Activated T-cell treated with anti-CD3 and anti-CD28 coated beads, Interleukin-2, amount 50 U/mL, for 4 hours (primary cell): ENCODE results near the gene INTS15. TPM values are rescaled to one million over a fixed set of nuclear protein-coding genes. Genes with fewer than 3 reads are reported as not detected.

Experiments used
- ATAC-seq, 2 donors: fragments of 200-7000 bp; cut with Tn5 transposase; one replicate each; pipeline ENCODE4 v1.10.0; 2021
- DNase-seq: peaks from one replicate; pipeline ENCODE4 v3.0.0-alpha.2; 2020
- H3K27me3 Mint-ChIP-seq: one replicate; pipeline ENCODE4 v1.8.0; 2021; ENCODE audit warnings: low read depth, mixed read lengths
- H3K36me3 Mint-ChIP-seq: one replicate; pipeline ENCODE4 v1.8.0; 2022; ENCODE audit warnings: mixed read lengths; ENCODE audit not compliant: insufficient read depth
- H3K4me1 Mint-ChIP-seq: one replicate; pipeline ENCODE4 v1.8.0; 2021; ENCODE audit warnings: low read depth, mixed read lengths
- H3K4me3 Mint-ChIP-seq: one replicate; pipeline ENCODE4 v1.8.0; 2021; ENCODE audit warnings: mild to moderate bottlenecking, moderate library complexity, mixed read lengths
- H3K9me3 Mint-ChIP-seq: one replicate; pipeline ENCODE4 v1.8.0; 2021; ENCODE audit warnings: mixed read lengths
- total RNA-seq, 3 donors: library from RNA; stranded (reverse); gene quantifications; one replicate each; pipeline ENCODE4 v1.2.1, GENCODE V29; 2021

Gene INTS15
- total RNA-seq: 10 to 100 TPM; 51.4 to 60.1 (median 59.1) TPM

GRCh38 chr7:6589829-6590644 lies at the start of gene INTS15:
Gene INTS15 (plus strand): TSS chr7:6590021. CDS start chr7:6590284, 263 bp downstream.
- Mint-ChIP-seq H3K4me3 (peak within 1 kb of the TSS; percentile 83), H3K36me3 (peaks cover 20% of the 10 kb centered on the region), H3K4me1 (peaks cover 21% of the 10 kb centered on the region), H3K9me3 (no peaks in the 10 kb centered on the region), H3K27me3 (no peaks in the 10 kb centered on the region)
- DNase-seq (peak; percentile 75), ATAC-seq (peak; percentile 92)

- no peak for DNase-seq
- H3K36me3 Mint-ChIP-seq: no peaks in the 10 kb centered on the region
- no peak overlapping the region for H3K4me3 Mint-ChIP-seq
- no peak for ATAC-seq
- no peaks in the 10 kb centered on the region for H3K9me3 Mint-ChIP-seq
- peaks cover 15% of the 10 kb centered on the region for H3K27me3 Mint-ChIP-seq
- H3K4me1 Mint-ChIP-seq: peaks cover 7% of the 10 kb centered on the region
Observed at GRCh38 chr7:6542368-6542767, 47.5 kb upstream of the INTS15 start.

- ATAC-seq (no peak), DNase-seq (no peak)
- H3K9me3 Mint-ChIP-seq: no peaks in the 10 kb centered on the region
- H3K4me3 Mint-ChIP-seq: no peak overlapping the region
- no peaks in the 10 kb centered on the region for H3K27me3 Mint-ChIP-seq
- H3K36me3 Mint-ChIP-seq: no peaks in the 10 kb centered on the region
- H3K4me1 Mint-ChIP-seq: peaks cover 7% of the 10 kb centered on the region
Observed at GRCh38 chr7:6545398-6546126, 44.3 kb upstream of the INTS15 start.

GRCh38 chr7:6546498-6547251 lies 43.1 kb upstream of the INTS15 start:
- H3K9me3 Mint-ChIP-seq: no peaks in the 10 kb centered on the region
- H3K27me3 Mint-ChIP-seq: no peaks in the 10 kb centered on the region
- ATAC-seq (no peak), DNase-seq (no peak)
- H3K4me1 Mint-ChIP-seq: peaks cover 7% of the 10 kb centered on the region
- H3K36me3 Mint-ChIP-seq: no peaks in the 10 kb centered on the region
- no peak overlapping the region for H3K4me3 Mint-ChIP-seq

GRCh38 chr7:6547400-6547799 lies 42.4 kb upstream of the INTS15 start:
- ATAC-seq: no peak

GRCh38 chr7:6551016-6551511 lies 38.8 kb upstream of the INTS15 start, which contains the start of gene GRID2IP:
Gene GRID2IP (minus strand): TSS chr7:6551461. CDS start chr7:6551436, 25 bp downstream.
- H3K4me3 Mint-ChIP-seq: no peak within 1 kb of the TSS
- H3K36me3 Mint-ChIP-seq: no peaks in the 10 kb centered on the region
- H3K4me1 Mint-ChIP-seq: peaks cover 9% of the 10 kb centered on the region
- no peak for ATAC-seq
- H3K27me3 Mint-ChIP-seq: no peaks in the 10 kb centered on the region
- no peaks in the 10 kb centered on the region for H3K9me3 Mint-ChIP-seq
- DNase-seq: no peak

More at GRCh38 chr7:6547400-6547799, 42.4 kb upstream of the INTS15 start:
- no peak overlapping the region for H3K4me3 Mint-ChIP-seq
- no peaks in the 10 kb centered on the region for H3K9me3 Mint-ChIP-seq
- no peaks in the 10 kb centered on the region for H3K27me3 Mint-ChIP-seq
- no peaks in the 10 kb centered on the region for H3K36me3 Mint-ChIP-seq
- DNase-seq: no peak
- H3K4me1 Mint-ChIP-seq: peaks cover 7% of the 10 kb centered on the region

- peaks cover 7% of the 10 kb centered on the region for H3K4me1 Mint-ChIP-seq
- no peak for ATAC-seq
Observed at GRCh38 chr7:6553448-6554044, 36.3 kb upstream of the INTS15 start.

GRCh38 chr7:6554848-6555247 lies 35.0 kb upstream of the INTS15 start:
- no peak for DNase-seq
- Mint-ChIP-seq H3K4me1 (peaks cover 7% of the 10 kb centered on the region), H3K27me3 (no peaks in the 10 kb centered on the region), H3K4me3 (no peak overlapping the region), H3K36me3 (no peaks in the 10 kb centered on the region), H3K9me3 (no peaks in the 10 kb centered on the region)
- no peak for ATAC-seq

More at GRCh38 chr7:6553448-6554044, 36.3 kb upstream of the INTS15 start:
- Mint-ChIP-seq H3K9me3 (no peaks in the 10 kb centered on the region), H3K4me3 (no peak overlapping the region), H3K36me3 (no peaks in the 10 kb centered on the region), H3K27me3 (no peaks in the 10 kb centered on the region)
- DNase-seq: no peak

GRCh38 chr7:6556196-6556595 lies 33.6 kb upstream of the INTS15 start:
- DNase-seq: no peak
- Mint-ChIP-seq H3K27me3 (no peaks in the 10 kb centered on the region), H3K4me1 (peaks cover 7% of the 10 kb centered on the region), H3K9me3 (no peaks in the 10 kb centered on the region), H3K36me3 (no peaks in the 10 kb centered on the region), H3K4me3 (no peak overlapping the region)
- ATAC-seq: no peak

- Mint-ChIP-seq H3K4me1 (peaks cover 7% of the 10 kb centered on the region), H3K4me3 (no peak overlapping the region), H3K27me3 (no peaks in the 10 kb centered on the region), H3K9me3 (no peaks in the 10 kb centered on the region), H3K36me3 (no peaks in the 10 kb centered on the region)
- ATAC-seq (no peak), DNase-seq (no peak)
Observed at GRCh38 chr7:6558837-6559236, 31.0 kb upstream of the INTS15 start.

GRCh38 chr7:6559896-6560295 lies 29.9 kb upstream of the INTS15 start:
- Mint-ChIP-seq H3K9me3 (no peaks in the 10 kb centered on the region), H3K4me3 (no peak overlapping the region), H3K27me3 (no peaks in the 10 kb centered on the region), H3K36me3 (no peaks in the 10 kb centered on the region), H3K4me1 (peaks cover 3% of the 10 kb centered on the region)
- DNase-seq (no peak), ATAC-seq (no peak)

- H3K4me3 Mint-ChIP-seq: no peak overlapping the region
- ATAC-seq (no peak), DNase-seq (no peak)
- no peaks in the 10 kb centered on the region for H3K9me3 Mint-ChIP-seq
- H3K27me3 Mint-ChIP-seq: no peaks in the 10 kb centered on the region
- H3K4me1 Mint-ChIP-seq: no peaks in the 10 kb centered on the region
- H3K36me3 Mint-ChIP-seq: no peaks in the 10 kb centered on the region
Observed at GRCh38 chr7:6562106-6562505, 27.7 kb upstream of the INTS15 start.

GRCh38 chr7:6563936-6564770 lies 25.7 kb upstream of the INTS15 start:
- Mint-ChIP-seq H3K36me3 (no peaks in the 10 kb centered on the region), H3K4me1 (no peaks in the 10 kb centered on the region), H3K9me3 (no peaks in the 10 kb centered on the region), H3K4me3 (no peak overlapping the region), H3K27me3 (peaks cover under 1% of the 10 kb centered on the region)
- DNase-seq: no peak
- no peak for ATAC-seq
